ENCODE data around the gene FAM193A.

- TF ChIP-seq CTCF (IDR thresholded peaks at IDR 0.05 in 4 of 5, conservative IDR thresholded peaks at IDR 0.05 in 1 of 5) (no peak), POLR2A (IDR thresholded peaks at IDR 0.05) (no peak)
Measured at GRCh38 chr4:2587213-2587823, 50.9 kb downstream of the FAM193A start.

All from gastrocnemius medialis (tissue), 4 donors.